GM12878 (cell line): ENCODE results near the gene NEK7. TPM values are rescaled to one million over a fixed set of nuclear protein-coding genes. Genes with fewer than 3 reads are reported as not detected.

Experiments used
- ATAC-seq: fragments of 200-7000 bp; cut with Tn5 transposase; 3 replicates; pipeline ENCODE4 v1.9.1; 2020; ENCODE audit warnings: mild to moderate bottlenecking, moderate library complexity
- BruUV-seq: library from RNA; stranded (reverse); fragments of 400-500 nt; replicated peaks from 2 replicates; lab custom pipeline; 2021; lab: Mats Ljungman, UMichigan
- CTCF ChIA-PET: fragments of 300-600 bp; sonication (Branson Sonifier 250); formaldehyde crosslinking; extraction: SDS; loops from one replicate; lab custom pipeline; 2021; ENCODE audit warnings: inconsistent platforms; lab: Yijun Ruan, JAX
- POLR2A ChIA-PET: fragments of 350-600 bp; formaldehyde crosslinking; extraction: SDS; loops from one replicate; lab custom pipeline; 2021; ENCODE audit warnings: inconsistent platforms; lab: Charles Lee
- RAD21 ChIA-PET: fragments of 300-600 bp; sonication (Branson Sonifier 250); formaldehyde crosslinking; loops from one replicate; lab custom pipeline; 2023; ENCODE audit warnings: antibody characterized with exemption; ENCODE audit not compliant: unreplicated experiment; lab: Charles Lee
- SMC1A ChIA-PET: fragments of 300-600 bp; sonication (Branson Sonifier 250); formaldehyde crosslinking; loops from one replicate; lab custom pipeline; 2023; ENCODE audit not compliant: unreplicated experiment, uncharacterized antibody; lab: Charles Lee
- DNase-seq: peaks from one replicate; pipeline ENCODE4 v3.0.0-alpha.2; 2011; ENCODE audit warnings: low read depth, low spot score
- FAIRE-seq: peaks from 3 replicates; lab custom pipeline; 2011; peaks lifted over from hg19 to GRCh38; lab: Jason Lieb, UNC
- H2AFZ ChIP-seq: 2 replicates; pipeline ENCODE4 v1.6.0; 2011; ENCODE audit warnings: low read depth, low read length, control low read depth; ENCODE audit not compliant: control insufficient read depth
- H3K27ac ChIP-seq: 2 replicates; pipeline ENCODE4 v1.5.1; 2011; ENCODE audit warnings: control low read depth; ENCODE audit not compliant: control insufficient read depth, insufficient read depth
- H3K27me3 ChIP-seq, 2 experiments: replicated peaks in 1 of 2; 2 replicates each; pipeline versions ENCODE4 v1.6.0 to v1.6.1; 2011; ENCODE audit warnings: low read length in 1 of 2; ENCODE audit not compliant: control insufficient read depth in 2 of 2, insufficient read depth in 2 of 2
- H3K36me3 ChIP-seq, 2 experiments: 2 replicates each; pipeline ENCODE4 v1.5.1; 2011; ENCODE audit warnings: low read length in 1 of 2; ENCODE audit not compliant: control insufficient read depth in 2 of 2, insufficient read depth in 2 of 2
- H3K4me1 ChIP-seq: 2 replicates; pipeline ENCODE4 v1.6.1; 2011; ENCODE audit warnings: mild to moderate bottlenecking, low read length, moderate library complexity, mixed read lengths; ENCODE audit not compliant: control insufficient read depth, insufficient read depth
- H3K4me2 ChIP-seq: 2 replicates; pipeline ENCODE4 v1.6.0; 2011; ENCODE audit warnings: control low read depth; ENCODE audit not compliant: control insufficient read depth, insufficient read depth
- H3K4me3 ChIP-seq: fragments of 200-600 bp; sonication (generic); 2 replicates; pipeline ENCODE4 v1.5.1; 2016
- H3K79me2 ChIP-seq: 2 replicates; pipeline ENCODE4 v1.6.0; 2011; ENCODE audit warnings: low read length; ENCODE audit not compliant: control insufficient read depth, insufficient read depth
- H3K9ac ChIP-seq: 2 replicates; pipeline ENCODE4 v1.8.0; 2011; ENCODE audit warnings: low read length, control low read depth, mixed read lengths; ENCODE audit not compliant: control insufficient read depth, insufficient read depth
- H3K9me3 ChIP-seq: replicated peaks from 3 replicates; pipeline ENCODE4 v1.5.1; 2011; ENCODE audit warnings: mild to moderate bottlenecking, low read length; ENCODE audit not compliant: control insufficient read depth, insufficient read depth
- H4K20me1 ChIP-seq: 2 replicates; pipeline ENCODE4 v1.6.0; 2011; ENCODE audit not compliant: control insufficient read depth, insufficient read depth
- ATF7 ChIP-seq: fragments of 450-650 bp; IDR thresholded peaks from 2 replicates; pipeline ENCODE4 v1.6.1; 2016; ENCODE audit warnings: low read depth, mild to moderate bottlenecking
- CREB1 ChIP-seq: IDR thresholded peaks from 2 replicates; pipeline ENCODE4 v1.6.1; 2012; ENCODE audit warnings: low read depth, mild to moderate bottlenecking, inconsistent platforms
- IKZF1 ChIP-seq: fragments of 450-650 bp; conservative IDR thresholded peaks from 2 replicates; pipeline ENCODE4 v1.6.1; 2017; ENCODE audit warnings: antibody characterized with exemption, mild to moderate bottlenecking
- JUND ChIP-seq: IDR thresholded peaks from 2 replicates; pipeline ENCODE4 v1.6.1; 2012; ENCODE audit warnings: low read depth, mild to moderate bottlenecking, low read length, improper control_type of control experiment, moderate library complexity
- LARP7 ChIP-seq: fragments of 450-650 bp; IDR thresholded peaks from 2 replicates; pipeline ENCODE4 v1.6.1; 2017; ENCODE audit warnings: mild to moderate bottlenecking
- MTA2 ChIP-seq: fragments of 450-650 bp; IDR thresholded peaks from 2 replicates; pipeline ENCODE4 v1.6.1; 2016; ENCODE audit warnings: low read depth, mild to moderate bottlenecking, moderate library complexity
- MYC ChIP-seq: IDR thresholded peaks from 2 replicates; pipeline ENCODE4 v1.6.1; 2011; ENCODE audit warnings: mild to moderate bottlenecking, low read length, moderate library complexity, inconsistent platforms; ENCODE audit not compliant: insufficient read depth, insufficient replicate concordance, insufficient read length, severe bottlenecking
- PML ChIP-seq: IDR thresholded peaks from 2 replicates; pipeline ENCODE4 v1.6.1; 2012; ENCODE audit warnings: low read length, inconsistent platforms
- RAD51 ChIP-seq: fragments of 450-650 bp; IDR thresholded peaks from 2 replicates; pipeline ENCODE4 v1.6.1; 2016; ENCODE audit warnings: moderate library complexity, mild to moderate bottlenecking, inconsistent platforms
- RB1 ChIP-seq: fragments of 450-650 bp; formaldehyde crosslinking; IDR thresholded peaks from 2 replicates; pipeline ENCODE4 v1.6.1; 2017; ENCODE audit warnings: mild to moderate bottlenecking, borderline replicate concordance
- RUNX3 ChIP-seq: IDR thresholded peaks from 2 replicates; pipeline ENCODE4 v1.6.1; 2012; ENCODE audit warnings: low read length, inconsistent platforms
- SMARCA5 ChIP-seq: fragments of 450-650 bp; IDR thresholded peaks from 2 replicates; pipeline ENCODE4 v1.6.1; 2017; ENCODE audit warnings: mild to moderate bottlenecking
- STAT1 ChIP-seq: fragments of 450-650 bp; conservative IDR thresholded peaks from 2 replicates; pipeline ENCODE4 v1.6.1; 2014; ENCODE audit warnings: antibody characterized with exemption, mild to moderate bottlenecking
- WGBS: methylation state at CpG from one replicate; pipeline ENCODE4 v1.1.6; 2016; ENCODE audit warnings: low lambda C conversion rate; ENCODE audit not compliant: insufficient replicate concordance, insufficient coverage; ENCODE audit errors: missing lambda C conversion rate; 5-methylcytosine and 5-hydroxymethylcytosine counted together
- in situ Hi-C: fragments of 300-500 bp; cut with MboI; formaldehyde crosslinking; loops from 9 replicates; pipeline ENCODE4 v1.14.3; 2018; ENCODE audit warnings: mixed read lengths
- intact Hi-C: fragments of 100-400 bp; cut with micrococcal nuclease; formaldehyde crosslinking; loops from one replicate; pipeline ENCODE4 v1.14.2; 2022; ENCODE audit not compliant: unreplicated experiment
- polyA plus RNA-seq, 11 experiments: library from polyadenylated mRNA; depleted of rRNA in 4 of 11; unstranded in 6 of 11; stranded (reverse) in 5 of 11; fragments of >200 nt; fragmentation: Nextera tagmentation in 4 of 11; fragmentation: Illumina TruSeq in 1 of 11; extraction: Ambion mirVana in 4 of 11; extraction: Trizol in 1 of 11; gene quantifications; 1 replicate in 1 of 11; 2 replicates in 10 of 11; pipeline versions ENCODE4 v1.2.1 to v1.2.3, GENCODE V29; 2011 to 2016; ENCODE audit warnings: inconsistent platforms in 2 of 11, missing spikeins in 2 of 11, low read depth in 1 of 11
- total RNA-seq, 4 experiments: library from RNA; depleted of rRNA in 3 of 4; stranded (reverse); fragments of >200 nt in 3 of 4; fragmentation: Illumina TruSeq in 1 of 4; extraction: Trizol in 1 of 4; gene quantifications; 2 replicates each; pipeline versions ENCODE4 v1.2.1 to v1.2.3, GENCODE V29; 2013 to 2021
- TF ChIP-seq, protein P1 (sequence below): IDR thresholded peaks from 2 replicates; pipeline ENCODE4 v1.6.1; 2012; ENCODE audit warnings: low read length, inconsistent platforms
- TF ChIP-seq, protein P2 (sequence below): fragments of 450-650 bp; IDR thresholded peaks from 2 replicates; pipeline ENCODE4 v1.6.1; 2017; ENCODE audit warnings: mild to moderate bottlenecking, moderate library complexity
- TF ChIP-seq, protein P3 (sequence below): IDR thresholded peaks from 2 replicates; pipeline ENCODE4 v1.6.1; 2012; ENCODE audit warnings: low read depth, low read length, improper control_type of control experiment

The NEK7 gene
- total and polyA plus RNA-seq, 10 of the 15 experiments (the other 5 are each of a cell fraction or from before 2014, with no cell fraction given) = 9.4 to 77.7 (median 24.0) TPM

DNA sequence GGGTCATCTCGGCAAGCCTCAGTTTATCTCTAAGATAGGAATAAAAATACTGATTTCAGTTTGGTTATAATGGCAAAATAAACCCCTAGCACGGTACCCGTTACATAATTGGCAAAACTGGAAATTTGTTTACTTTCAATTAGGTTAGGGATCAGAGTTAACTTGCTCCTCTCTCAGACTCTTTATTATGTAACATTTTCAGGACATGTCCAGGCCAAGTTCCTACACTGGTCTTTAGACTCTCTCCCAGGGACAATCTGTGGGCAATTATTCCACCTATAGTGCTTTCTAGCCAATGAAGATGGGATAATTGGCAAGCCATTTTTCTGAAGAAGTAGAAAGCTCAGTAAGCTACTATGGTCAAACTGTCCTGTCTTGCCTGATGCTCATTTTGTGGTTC, 189.4 kb downstream of the NEK7 start:
- Histone ChIP-seq H3K79me2 (no peaks in the 10 kb centered on the region), H3K4me2 (no peak overlapping the region), H3K4me3 (no peak overlapping the region), H3K27ac (no peak overlapping the region), H4K20me1 (no peaks in the 10 kb centered on the region), H2AFZ (no peak overlapping the region), H3K9ac (no peak overlapping the region)
- CTCF ChIA-PET = interaction anchor here (0.8 to 1.9 kb wide), 4 partner anchors 8 to 249 kb away, joined by 3 to 5 read pairs (median 4); partner anchors contain the start of gene NEK7
- POLR2A ChIA-PET = no interaction called here
- in situ Hi-C loops = no loop called here
- FAIRE-seq (no peak), ATAC-seq (no peak), DNase-seq (no peak)
- 88% methylated on average over 3 of the region's 3 CpGs for WGBS
- no TSS peak for BruUV-seq
- intact Hi-C loops = no loop called here
- TF ChIP-seq, protein P1, sequence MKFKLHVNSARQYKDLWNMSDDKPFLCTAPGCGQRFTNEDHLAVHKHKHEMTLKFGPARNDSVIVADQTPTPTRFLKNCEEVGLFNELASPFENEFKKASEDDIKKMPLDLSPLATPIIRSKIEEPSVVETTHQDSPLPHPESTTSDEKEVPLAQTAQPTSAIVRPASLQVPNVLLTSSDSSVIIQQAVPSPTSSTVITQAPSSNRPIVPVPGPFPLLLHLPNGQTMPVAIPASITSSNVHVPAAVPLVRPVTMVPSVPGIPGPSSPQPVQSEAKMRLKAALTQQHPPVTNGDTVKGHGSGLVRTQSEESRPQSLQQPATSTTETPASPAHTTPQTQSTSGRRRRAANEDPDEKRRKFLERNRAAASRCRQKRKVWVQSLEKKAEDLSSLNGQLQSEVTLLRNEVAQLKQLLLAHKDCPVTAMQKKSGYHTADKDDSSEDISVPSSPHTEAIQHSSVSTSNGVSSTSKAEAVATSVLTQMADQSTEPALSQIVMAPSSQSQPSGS = no peak
- TF ChIP-seq RB1 = no peak
- TF ChIP-seq, protein P2, sequence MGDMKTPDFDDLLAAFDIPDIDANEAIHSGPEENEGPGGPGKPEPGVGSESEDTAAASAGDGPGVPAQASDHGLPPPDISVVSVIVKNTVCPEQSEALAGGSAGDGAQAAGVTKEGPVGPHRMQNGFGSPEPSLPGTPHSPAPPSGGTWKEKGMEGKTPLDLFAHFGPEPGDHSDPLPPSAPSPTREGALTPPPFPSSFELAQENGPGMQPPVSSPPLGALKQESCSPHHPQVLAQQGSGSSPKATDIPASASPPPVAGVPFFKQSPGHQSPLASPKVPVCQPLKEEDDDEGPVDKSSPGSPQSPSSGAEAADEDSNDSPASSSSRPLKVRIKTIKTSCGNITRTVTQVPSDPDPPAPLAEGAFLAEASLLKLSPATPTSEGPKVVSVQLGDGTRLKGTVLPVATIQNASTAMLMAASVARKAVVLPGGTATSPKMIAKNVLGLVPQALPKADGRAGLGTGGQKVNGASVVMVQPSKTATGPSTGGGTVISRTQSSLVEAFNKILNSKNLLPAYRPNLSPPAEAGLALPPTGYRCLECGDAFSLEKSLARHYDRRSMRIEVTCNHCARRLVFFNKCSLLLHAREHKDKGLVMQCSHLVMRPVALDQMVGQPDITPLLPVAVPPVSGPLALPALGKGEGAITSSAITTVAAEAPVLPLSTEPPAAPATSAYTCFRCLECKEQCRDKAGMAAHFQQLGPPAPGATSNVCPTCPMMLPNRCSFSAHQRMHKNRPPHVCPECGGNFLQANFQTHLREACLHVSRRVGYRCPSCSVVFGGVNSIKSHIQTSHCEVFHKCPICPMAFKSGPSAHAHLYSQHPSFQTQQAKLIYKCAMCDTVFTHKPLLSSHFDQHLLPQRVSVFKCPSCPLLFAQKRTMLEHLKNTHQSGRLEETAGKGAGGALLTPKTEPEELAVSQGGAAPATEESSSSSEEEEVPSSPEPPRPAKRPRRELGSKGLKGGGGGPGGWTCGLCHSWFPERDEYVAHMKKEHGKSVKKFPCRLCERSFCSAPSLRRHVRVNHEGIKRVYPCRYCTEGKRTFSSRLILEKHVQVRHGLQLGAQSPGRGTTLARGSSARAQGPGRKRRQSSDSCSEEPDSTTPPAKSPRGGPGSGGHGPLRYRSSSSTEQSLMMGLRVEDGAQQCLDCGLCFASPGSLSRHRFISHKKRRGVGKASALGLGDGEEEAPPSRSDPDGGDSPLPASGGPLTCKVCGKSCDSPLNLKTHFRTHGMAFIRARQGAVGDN = no peak
- no peak for TF ChIP-seq RAD51
- TF ChIP-seq IKZF1 = no peak
- TF ChIP-seq STAT1 = no peak
- TF ChIP-seq ATF7 = no peak
- TF ChIP-seq CREB1 = no peak
- no peak for TF ChIP-seq MTA2
- TF ChIP-seq PML = no peak
- no peak for TF ChIP-seq RUNX3
- no peak for TF ChIP-seq SMARCA5
- TF ChIP-seq, protein P3, sequence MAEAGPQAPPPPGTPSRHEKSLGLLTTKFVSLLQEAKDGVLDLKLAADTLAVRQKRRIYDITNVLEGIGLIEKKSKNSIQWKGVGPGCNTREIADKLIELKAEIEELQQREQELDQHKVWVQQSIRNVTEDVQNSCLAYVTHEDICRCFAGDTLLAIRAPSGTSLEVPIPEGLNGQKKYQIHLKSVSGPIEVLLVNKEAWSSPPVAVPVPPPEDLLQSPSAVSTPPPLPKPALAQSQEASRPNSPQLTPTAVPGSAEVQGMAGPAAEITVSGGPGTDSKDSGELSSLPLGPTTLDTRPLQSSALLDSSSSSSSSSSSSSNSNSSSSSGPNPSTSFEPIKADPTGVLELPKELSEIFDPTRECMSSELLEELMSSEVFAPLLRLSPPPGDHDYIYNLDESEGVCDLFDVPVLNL = no peak
- TF ChIP-seq LARP7 = no peak
- TF ChIP-seq JUND = no peak
- TF ChIP-seq MYC = no peak
- TF ChIP-seq, all 136 proteins: peak for 0
- no peaks in the 10 kb centered on the region for H3K9me3 ChIP-seq
- SMC1A ChIA-PET = interaction anchor here (1.0 to 1.1 kb wide), 2 partner anchors 60 to 443 kb away, joined by 3 to 4 read pairs; no protein-coding TSS in a partner anchor
- no peaks in the 10 kb centered on the region for H3K27me3 ChIP-seq
- no peaks in the 10 kb centered on the region for H3K36me3 ChIP-seq
- no peaks in the 10 kb centered on the region for H3K4me1 ChIP-seq
- RAD21 ChIA-PET = no interaction called here
